Left cardiac atrium (tissue), 4 donors: ENCODE data around the gene IP6K3. TPM values are rescaled to one million over a fixed set of nuclear protein-coding genes. Genes with fewer than 3 reads are reported as not detected.
A peak's percentile ranks its signal among the peaks of the same experiment; 100 is the strongest.

Experiments
- ATAC-seq, 2 donors: fragments of 200-7000 bp; cut with Tn5 transposase; one replicate each; pipeline ENCODE4 v1.9.1; 2020; ENCODE audit warnings: mild to moderate bottlenecking in 2 of 2, moderate library complexity in 2 of 2
- DNase-seq: peaks from one replicate; pipeline ENCODE4 v3.0.0-alpha.2; 2020
- intact Hi-C, 2 donors: fragments of 100-400 bp; cut with DNase I; formaldehyde crosslinking; loops; one replicate each; pipeline versions ENCODE4 v1.14.1 to v1.15.1; 2022 to 2023
- total RNA-seq, 2 donors: library from RNA; stranded (reverse); fragmentation: NEBNext Ultra II Directional; extraction: Animal tissue kit (Norgen Biotek cat#: 25700); gene quantifications; one replicate each; pipeline ENCODE4 v1.2.1, GENCODE V29; 2021
- donor health status: DM: no; HTN: yes; CAD: no.
- donor health status: DM: no; HTN: yes; CAD: no; lungs with severe emphysema.
- donor health status: DM: yes; HTN: yes; CAD: no.
- donor health status: Dilated cardiomyopathy.

The IP6K3 gene
- total RNA-seq, 2 donors from 2014 or later: 23.8 to 29.4 TPM

DNA sequence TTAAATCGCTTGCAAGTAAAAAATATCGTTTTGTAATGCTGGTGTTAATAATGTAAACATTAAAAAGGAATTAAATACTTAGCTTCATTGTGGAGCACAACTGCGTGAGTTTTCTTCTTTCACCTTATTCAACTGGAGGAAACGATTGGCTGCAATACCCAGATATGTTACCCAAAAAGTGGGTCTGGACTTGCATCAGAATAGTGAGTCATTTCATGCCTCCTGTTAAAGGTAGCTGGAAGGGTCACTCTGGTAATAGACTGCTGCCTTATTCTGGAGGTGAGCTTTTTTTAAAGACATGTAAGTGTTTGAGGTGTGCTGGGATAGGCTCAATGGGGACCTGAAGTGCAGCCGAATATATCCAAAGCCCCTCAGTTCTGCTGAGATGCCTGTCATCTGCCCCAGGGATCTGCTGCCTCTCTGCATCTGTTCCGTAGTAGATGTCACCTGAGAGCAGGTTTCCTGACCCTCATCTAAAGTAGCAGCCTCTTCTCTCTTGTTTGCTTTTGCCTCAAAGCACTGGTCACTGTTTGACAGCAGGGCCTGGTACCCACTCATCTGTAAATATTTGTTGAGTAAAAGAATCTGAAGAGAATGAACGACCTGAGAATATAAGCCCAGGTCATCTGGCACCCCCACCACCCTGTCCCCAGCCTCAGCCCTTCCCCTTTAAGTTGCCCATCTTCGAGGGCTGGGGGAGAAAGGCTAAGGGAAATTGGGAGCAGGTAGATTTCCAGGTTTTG lies 29.6 kb downstream of the IP6K3 start:
- DNase-seq (no peak), ATAC-seq (no peak)
- intact Hi-C loops: no loop called here

DNA sequence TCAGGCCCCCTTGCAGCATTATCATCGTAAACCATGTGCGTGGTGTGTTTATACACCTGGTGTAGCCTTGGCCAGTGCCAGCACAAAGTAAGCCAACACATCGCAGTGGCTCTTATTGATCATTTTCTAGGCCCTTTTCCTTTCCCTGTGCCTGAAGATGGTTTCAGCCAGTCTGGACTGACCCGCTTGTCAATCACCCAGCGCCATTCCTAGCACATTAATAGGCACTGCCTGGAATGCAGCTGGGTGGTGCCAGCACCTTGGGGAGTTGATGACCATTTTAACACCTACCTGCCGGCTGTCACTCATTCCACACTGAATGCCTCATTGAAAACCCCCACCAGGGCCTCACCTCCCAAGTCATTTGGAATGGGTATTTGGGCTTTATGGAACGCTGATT lies 30.3 kb downstream of the IP6K3 start:
- DNase-seq (no peak), ATAC-seq (no peak)
- intact Hi-C loops: no loop called here

DNA sequence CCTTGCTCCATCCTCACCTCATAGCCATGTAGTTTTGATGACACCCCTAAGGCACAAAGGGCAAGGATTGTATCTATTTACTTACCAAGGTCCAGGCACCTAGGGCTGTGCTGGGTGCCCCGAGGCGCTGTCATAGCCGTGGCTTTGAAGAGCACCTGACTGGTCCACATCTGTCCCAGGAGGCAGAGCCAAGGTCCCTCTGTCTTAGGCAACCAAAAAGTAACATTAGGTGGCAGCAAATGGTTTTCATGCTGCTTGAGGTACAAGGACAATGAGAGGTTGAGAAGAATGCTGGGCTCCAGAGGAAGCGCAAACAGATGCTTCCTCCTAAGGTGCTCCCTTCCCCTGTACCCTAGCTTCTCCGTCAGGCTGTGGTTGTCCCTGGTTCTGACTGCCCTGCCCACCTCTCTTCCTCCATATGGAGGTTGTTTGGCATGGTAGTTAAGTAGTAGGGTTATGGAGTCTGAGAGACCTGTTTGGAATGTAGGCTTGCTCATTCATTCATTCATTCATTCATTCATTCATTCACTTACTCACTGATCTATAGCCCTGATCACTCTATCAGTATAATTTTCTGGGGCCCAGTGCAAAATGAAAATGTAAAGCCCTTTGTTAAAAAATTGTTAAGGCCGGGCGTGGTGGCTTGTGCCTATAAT lies 32.2 kb downstream of the IP6K3 start:
- intact Hi-C loops: no loop called here
- ATAC-seq (no peak), DNase-seq (no peak)

DNA sequence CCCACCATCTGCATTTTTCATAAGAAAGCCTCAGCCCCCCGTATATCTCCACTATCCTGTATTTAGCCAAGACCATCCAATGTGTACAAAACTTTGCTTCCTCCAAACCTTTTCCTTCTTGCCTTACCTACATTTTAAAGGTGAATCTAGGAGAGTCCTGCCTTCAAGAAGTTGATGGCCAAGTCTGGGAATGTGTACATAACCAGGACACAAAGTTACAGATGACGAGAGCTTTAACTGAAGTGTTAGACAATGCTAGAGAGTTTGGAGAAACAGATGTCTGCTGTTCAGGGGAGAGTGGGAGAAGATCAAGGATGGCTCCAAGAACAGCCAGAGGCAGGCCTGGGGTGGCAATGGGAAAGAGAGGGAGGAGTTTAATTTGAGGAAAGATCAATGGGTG lies 32.9 kb downstream of the IP6K3 start:
- intact Hi-C loops: no loop called here
- no peak for ATAC-seq
- DNase-seq: no peak

DNA sequence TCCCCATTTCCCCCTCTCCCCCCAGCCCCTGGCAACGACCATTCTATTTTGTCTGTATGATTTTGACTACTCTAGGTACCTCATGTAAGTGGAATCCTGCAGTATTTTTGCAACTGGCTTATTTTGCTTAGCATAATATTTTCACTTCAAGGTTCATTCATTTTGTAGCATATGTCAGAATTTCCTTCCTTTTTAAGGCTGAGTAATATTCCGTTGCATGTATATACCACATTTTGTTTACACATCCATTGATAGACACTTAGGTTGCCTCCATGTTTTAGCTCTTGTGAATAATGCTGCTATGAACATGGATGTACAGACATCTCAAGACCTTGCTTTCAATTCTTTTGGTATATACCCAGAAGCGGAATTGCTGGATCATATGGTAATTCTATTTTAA lies 33.8 kb downstream of the IP6K3 start:
- no peak for ATAC-seq
- no peak for DNase-seq
- intact Hi-C loops: no loop called here

DNA sequence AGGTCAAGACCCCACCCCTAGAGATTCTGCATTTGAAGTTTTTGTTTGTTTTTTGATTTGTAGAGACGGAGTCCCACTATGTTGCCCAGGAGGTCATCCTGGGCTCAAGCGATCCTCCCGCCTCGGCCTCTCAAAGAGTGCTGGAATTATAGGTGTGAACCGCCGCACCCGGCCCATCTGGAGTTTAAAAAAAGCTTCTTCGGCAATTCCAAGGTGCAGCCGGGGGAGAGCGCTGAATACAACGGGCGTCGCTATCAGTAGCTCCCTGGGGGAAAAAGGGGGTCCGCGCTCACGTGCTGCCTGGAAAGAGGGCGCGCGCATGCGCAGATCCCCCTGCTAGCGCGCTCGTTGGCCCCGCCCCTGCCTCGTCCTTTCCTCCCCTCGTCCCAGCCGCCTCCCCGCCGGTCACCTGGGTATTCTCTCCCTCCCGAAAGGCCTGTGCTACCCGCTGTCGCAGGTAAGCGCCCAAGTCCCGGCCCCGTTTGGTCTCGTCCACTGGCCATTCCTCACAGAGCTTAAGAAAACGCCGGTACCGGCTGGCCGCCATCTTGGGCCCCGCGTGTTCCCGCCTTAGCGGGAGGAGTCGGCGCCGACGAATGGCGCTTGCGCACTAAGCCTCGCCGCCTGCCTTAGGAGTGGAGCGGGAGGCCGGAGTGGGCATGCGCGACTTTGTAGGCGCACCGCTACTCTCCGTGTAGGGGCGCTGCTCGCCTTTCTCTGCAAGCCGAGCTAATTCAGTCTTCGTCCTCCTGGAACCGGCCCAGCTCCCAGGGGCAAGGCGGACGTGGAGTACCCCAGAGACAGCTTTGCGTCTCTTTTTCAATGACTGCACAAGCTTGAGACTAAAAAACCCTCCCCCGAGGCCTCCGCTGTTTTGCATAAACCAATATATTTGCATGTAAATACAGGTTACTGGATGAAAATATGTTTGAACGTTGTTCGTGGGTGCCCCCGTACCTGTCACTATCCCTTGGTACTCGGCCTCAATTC lies 35.3 kb downstream of the IP6K3 start, which contains the start of gene UQCC2:
UQCC2 (minus strand) TSS at position 561 of the 990 bp plus-strand sequence; CDS start at position 547, 14 bp downstream.
- peak; percentile 97 to 99 for ATAC-seq
- intact Hi-C loops: loop anchor here in 1 of 2 donors (2.0 kb wide), 1 partner anchor 51 kb away; no protein-coding TSS in a partner anchor

DNA sequence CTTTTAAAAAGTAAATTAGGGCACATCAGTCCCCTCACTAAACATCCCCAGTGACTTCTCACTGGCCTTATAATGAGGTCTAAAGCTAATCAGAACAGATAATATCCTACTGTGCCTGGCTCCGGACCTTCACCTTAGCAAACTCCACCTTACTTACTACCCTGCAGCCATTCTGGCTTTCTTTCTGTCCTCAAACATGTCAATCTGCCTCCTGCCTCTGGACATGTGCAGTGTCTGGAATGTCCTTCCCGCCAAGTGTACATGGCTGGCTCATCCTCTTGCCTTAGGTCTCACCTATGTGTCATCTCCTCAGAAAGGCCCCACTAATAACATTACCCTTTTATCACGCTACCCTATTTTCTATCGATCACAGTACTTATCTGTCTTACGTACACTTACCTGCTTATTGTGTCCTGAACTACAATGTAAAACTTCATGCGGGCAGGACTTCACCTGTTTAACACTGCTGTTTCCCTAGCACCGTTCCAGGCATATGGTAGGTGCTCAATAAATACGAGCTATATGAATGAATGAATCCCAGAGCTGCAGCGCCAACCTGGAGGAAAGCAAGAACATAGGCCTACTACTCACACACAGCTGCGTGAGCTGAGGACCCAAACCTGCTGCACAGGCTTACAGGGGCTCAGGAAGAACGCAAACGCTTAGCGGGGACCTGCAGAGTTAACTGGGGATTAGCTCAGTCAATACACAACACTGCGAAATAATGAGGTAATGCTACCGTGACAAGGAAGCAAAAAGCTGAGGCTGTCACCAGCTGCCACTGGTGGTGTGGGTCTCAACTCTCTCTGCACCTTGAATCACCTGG lies 36.2 kb downstream of the IP6K3 start:
- DNase-seq: no peak
- intact Hi-C loops: loop anchor here in 1 of 2 donors (2.0 kb wide), 1 partner anchor 52 kb away; no protein-coding TSS in a partner anchor
- no peak for ATAC-seq

More for the DNA sequence above, 35.3 kb downstream of the IP6K3 start, which contains the start of gene UQCC2:
- DNase-seq: peak; percentile 99

DNA sequence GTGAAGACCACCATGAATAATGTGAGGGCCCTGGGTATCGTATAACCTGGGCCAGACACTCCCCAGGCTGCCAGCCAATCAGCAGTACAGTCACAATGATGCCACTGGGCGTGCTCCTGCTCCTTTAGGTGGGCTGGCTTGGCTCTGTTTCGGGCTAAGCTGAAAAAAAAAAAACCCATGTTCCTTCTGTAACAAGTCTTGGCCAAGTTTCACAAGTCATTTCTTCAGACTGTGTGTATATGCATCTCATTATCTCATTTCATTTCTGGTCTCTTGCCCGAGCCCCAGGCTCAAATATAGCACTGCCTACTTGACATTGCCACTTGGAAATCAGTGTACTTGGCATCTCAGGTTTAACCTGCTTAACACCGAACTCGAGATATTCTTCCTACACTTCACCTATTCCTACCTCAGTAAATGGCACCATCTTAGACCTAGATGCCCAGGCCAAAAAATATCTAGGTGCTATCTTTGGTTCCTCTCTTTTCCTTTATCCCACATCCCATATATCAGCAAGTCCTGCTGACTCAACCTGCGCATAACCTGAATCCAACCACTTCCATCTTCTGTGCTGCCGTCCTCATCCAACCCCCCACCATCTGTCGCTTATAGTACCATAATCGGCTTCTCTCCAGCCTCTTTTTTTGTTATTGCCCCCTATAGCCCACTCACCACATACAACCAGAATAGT lies 37.0 kb downstream of the IP6K3 start:
- DNase-seq (peak; percentile 18), ATAC-seq (peak in 1 of 2 donors; percentile 2)

DNA sequence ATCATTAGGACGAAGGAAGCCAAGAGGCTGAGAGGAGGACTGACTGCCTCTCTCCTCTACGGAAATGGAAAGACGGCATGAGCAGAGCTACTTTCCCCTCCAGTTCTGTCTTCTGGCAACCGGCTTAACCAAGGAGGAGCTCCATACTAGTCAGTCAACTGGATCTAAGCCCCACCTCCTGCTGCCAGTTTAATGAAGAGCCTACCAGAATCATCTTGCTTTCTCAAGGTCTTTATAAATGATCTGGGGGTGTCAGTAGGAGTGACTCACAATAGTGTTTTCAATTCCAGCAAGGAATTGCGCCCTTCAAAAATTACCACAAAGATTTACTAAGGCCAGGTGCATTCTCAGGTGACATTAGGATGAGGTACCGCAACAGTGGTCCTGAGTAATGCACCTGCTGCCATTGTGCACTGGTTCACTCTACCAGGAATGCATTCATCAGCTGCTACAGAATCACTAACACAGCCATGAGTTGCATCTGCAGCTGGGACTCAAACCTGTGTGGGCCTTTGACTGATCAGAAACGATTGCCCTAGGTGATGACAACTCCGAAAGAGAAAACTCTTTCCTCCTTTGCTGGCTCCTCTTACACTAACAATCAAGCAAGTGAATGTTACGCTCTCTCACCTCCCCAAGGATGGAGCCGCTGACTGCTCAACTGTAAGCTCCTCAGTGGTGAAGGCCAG lies 38.0 kb downstream of the IP6K3 start:
- ATAC-seq (no peak), DNase-seq (peak; percentile 0)
- intact Hi-C loops: no loop called here

More for the DNA sequence above, 37.0 kb downstream of the IP6K3 start:
- intact Hi-C loops: loop anchor here in 1 of 2 donors (2.0 kb wide), 1 partner anchor 53 kb away; no protein-coding TSS in a partner anchor

DNA sequence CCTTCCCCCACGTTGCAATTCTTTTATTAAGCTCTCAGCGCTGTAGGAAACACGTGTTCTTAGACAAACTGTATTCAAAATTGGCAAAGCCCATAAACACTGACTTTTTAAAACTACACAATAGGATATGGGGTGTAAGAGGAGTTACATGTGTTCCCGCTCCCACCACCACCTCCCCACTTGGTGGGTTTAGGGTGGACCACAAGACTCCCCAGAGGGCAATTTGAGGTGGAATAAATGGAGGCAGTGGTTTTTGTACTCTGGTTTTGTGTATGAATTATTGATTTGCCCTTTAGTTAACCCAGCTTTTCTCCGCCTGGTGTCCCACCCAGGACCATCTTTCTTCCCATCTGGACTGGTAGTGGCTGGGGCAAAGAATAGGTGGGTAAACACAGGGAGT lies 38.9 kb downstream of the IP6K3 start:
- ATAC-seq (no peak), DNase-seq (peak; percentile 5)
- intact Hi-C loops: no loop called here

DNA sequence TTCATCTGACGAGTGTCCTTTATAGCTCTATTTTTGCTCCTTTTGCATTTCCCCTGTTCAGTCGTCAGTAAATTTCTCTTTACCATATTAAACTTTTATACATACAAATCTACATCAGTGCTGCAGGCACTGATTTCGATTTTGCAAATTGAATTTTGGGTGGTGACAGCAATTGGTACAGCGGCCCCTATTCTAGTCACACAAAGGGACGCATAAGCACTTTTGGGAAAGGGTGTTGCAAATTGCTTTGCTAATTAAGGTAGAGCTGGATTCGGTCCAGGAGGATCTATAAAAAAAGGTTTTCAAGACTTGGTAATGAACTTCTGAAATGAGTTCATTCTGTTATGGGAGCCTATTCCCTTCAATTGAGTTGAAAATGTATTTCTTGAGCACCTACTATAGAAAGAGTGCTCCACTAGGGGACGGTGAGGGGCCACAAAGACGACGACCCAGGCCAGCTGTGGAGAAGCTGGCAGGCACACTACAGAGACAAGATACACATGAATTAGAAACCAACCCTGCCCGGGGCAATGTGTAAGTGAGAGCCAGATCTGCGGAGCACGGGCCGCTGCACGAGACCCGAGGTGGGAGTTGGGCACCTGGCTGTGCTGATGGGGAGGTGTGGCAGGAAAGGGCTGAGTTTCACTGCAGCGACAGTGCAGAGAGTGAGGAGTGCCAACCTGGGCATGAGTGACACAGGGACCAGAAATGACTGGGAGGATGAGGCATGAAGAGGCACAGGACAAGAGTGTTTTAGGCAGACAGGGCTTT lies 40.6 kb downstream of the IP6K3 start:
- DNase-seq (peak; percentile 13), ATAC-seq (no peak)
- intact Hi-C loops: no loop called here

DNA sequence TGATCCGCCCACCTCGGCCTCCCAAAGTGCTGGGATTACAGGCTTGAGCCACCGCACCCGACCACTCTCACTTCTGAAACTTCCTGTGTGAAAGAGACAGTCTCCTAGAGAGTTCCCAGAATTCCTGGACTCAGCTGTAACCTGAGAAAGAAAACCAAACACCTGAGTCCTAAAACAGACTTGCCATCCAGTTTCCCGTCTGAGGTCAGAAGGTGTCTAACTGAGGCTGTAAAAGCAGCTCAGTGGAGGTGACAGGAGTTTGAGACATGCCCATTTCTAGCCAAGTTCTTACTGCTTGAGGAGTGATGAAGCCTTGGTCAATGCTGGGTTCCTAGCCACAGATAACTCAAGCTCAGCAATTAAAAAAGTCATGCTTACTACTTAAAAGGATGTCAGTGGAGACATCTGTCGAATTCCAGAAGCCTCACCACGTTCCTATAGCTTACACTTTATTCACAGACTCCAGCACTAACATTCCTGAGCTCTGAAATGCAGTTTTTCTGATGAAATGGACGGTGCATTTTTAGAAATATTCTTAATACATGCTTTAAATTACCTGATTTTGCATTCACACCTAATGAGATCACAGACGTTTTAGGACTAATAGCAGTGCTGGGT lies 41.3 kb downstream of the IP6K3 start:
- intact Hi-C loops: no loop called here
- ATAC-seq: no peak

DNA sequence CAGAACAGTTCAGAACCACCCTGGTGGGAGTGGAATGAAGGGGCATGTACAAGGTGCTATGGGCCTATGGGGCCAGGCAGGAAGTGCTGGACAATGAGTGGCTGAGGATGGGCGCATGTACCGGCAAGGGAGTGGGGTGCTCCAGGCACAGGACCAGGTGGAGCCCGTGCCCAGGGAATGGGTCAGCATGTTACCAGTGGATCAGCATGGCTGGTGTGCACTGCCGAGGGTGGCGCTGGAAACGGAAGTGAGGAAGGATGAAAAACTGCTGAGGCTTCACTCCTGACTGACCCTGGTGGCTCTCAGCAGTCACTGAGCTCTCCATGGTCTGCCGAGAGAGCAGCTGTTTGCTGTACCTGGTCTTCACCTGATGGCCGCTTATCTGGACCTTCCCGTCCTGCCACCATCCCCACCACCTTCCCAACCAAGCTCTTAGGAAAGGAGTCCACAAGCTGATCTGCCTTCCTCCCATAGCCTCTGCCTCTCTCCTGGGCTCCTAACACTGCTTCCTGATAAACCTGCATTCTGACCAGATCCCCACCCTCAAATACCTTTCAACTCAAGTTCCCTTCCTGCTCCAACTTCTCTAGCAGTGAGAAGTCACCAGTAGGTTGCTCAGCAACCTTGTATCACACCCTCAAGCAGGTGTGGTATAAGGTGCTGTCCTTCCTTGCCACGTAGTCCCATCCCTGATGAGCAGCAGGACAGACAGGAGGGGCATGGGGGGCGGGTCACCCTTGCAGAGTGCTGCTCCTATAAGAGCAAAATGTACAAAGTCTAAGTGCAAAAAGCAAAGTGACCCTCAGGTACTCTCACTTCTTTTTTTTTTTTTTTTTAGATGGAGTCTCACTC lies 42.3 kb downstream of the IP6K3 start:
- ATAC-seq: no peak
- no peak for DNase-seq
- intact Hi-C loops: no loop called here

More for the DNA sequence above, 41.3 kb downstream of the IP6K3 start:
- no peak for DNase-seq

DNA sequence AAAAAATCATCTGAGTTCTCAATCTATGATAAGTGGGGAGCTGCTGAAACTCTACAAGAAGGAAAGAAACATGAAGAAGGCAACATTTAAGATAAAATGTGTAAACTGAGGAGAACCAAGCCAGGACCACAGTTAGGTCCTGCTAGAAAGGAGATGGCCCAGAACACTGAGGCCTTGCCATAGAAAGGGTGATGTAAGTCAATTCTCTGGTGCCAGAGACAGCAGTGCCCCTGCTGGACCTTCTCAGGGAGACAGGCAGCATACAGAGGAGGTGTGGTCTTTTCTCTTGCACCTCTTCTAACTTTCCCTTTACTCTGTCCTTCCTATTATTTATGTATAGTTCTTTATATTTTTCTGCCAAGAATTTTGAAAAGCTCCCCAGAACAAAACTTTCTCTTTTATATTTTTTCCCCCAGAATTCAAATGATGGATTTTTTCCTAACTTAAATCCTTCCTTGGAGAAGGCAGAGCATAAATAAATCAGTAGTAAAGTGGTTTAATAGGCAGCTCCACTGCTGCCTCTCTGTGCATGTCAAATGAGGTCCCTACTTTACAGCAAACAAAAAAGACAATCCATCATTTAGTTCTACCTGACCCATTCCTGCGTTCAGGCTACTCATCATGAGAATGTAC lies 44.2 kb downstream of the IP6K3 start:
- DNase-seq (peak; percentile 14), ATAC-seq (peak; percentile 25 to 75)
- intact Hi-C loops: no loop called here
